HG03575 (cell line): ENCODE results near the gene LRP8.

Source experiments
- ATAC-seq: cut with Tn5 transposase; IDR thresholded peaks from one replicate; pipeline ENCODE4 v1.9.1; 2021; ENCODE audit not compliant: unreplicated experiment, insufficient number of reproducible peaks, low FRiP score; ENCODE audit errors: extremely low read depth

The LRP8 gene

DNA sequence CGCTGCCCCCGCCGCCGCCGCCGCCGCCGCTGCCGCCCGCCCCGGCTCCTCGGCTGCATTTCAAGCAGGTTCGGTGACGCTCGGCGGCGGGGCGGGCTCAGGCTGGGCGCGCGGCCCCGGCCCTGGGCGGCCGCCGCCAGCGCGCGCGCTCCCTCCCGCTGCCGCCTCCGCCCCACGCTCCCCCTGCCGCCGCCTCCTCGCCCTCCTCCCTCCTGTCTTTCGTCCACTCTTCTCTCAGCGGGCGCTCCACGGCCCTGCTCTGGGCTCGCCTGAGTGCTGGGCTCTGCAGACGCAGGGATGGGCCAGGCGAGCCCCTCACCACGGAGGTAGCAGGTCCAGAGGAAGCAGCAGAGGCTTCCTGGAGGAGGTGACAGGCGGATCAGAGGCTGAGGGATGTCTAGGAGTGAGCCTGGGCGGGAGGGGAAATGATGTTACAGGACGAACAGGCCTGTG is at the start of gene LRP8:
LRP8 (minus strand) TSS at position 62 of the 453 bp plus-strand sequence. CDS start 158 bp downstream, outside the sequence.
- ATAC-seq, result no peak

DNA sequence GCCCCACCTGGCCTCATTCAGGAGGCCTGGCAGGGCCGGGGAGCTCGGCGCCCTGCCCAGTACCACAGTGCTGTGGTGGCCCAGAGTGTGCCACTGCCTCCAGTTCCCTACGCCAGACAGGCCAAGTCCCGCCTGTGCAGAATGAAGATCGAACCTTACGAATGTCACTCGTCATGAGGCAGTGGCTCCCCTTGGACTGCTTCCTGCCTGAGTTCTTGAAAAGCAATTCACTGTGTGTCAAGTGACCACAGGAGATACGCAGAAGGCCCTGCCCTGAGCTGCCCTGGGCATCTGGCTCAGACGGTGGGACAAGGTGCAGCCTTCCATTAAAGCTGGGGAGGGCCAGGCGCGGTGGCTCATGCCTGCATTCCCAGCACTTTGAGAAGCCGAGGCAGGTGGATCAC is 49.6 kb upstream of the LRP8 start:
- no peak for ATAC-seq

GRCh38 chr1:53376742-53377437 is 49.0 kb upstream of the LRP8 start:
- ATAC-seq, result no peak

- no peak for ATAC-seq
These were observed 48.2 kb upstream of the LRP8 start for GRCh38 chr1:53376041-53376461.

- ATAC-seq, result no peak
These were observed 47.6 kb upstream of the LRP8 start for GRCh38 chr1:53375440-53375839.

DNA sequence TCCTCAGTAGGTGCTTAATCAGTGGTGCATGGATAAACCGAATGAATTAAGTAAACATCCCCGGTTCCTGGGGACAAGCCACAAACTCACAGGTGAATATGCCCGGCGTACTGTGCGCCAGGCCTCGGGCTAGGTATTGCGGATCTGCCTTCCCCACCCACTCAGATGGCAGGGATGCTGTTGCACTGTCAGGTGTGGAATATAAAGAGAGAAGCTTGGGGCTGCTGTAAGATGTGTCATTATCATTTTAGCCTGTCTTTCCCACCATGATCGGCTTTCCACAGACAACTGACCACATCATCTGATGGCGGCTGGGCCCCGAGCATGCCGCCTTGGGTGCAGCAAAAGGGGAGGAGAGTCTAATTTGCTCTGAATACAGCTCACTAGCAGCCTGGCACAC is 45.4 kb upstream of the LRP8 start:
- ATAC-seq, result no peak

GRCh38 chr1:53372501-53372951 is 44.7 kb upstream of the LRP8 start:
- ATAC-seq, result no peak

DNA sequence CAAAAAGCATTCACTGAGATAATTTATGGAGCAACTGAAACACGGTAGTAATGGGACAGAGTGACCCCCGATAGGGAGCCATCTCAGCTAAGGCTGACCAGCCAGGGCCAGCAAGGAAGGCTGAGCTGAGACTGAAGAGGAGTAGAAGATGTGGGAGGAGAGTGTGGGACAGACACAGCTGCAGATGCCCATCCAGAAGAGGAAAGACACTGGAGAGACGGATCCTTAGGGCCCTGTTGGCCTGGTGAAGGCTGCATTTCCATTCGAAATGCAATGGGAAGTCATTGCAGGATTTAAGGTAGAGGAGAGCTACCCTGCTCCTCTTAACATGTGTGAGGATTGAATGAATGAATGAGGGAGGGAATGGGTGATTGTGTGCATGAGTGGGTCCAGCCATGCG is 44.0 kb upstream of the LRP8 start:
- ATAC-seq, result no peak

DNA sequence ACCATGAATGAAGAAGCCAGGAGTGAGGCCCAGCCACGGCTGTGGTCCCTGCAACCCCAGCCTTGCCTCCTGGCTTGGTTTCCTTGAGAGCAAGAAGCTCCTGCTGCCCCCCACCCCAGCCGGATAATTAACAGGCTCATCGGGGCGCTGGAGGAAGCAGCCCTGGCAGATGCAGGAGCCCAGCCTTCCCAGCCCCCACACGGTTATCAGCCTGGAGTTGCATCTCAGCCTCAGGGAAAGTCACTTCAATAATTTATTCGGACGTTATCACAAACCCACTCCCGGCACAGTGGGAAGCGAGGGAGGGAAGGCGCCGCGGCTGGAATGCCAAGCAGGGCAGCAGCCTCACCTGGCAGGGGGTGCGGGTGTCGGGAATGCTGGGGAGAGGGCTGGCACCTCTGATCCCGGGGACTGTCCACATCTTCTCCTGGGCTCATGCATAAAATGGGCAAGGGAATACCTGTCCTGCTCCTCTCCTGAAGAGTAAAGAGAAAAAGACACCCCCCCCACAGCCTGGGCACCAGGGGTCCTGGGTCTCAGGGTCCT is 43.3 kb upstream of the LRP8 start:
- no peak for ATAC-seq

DNA sequence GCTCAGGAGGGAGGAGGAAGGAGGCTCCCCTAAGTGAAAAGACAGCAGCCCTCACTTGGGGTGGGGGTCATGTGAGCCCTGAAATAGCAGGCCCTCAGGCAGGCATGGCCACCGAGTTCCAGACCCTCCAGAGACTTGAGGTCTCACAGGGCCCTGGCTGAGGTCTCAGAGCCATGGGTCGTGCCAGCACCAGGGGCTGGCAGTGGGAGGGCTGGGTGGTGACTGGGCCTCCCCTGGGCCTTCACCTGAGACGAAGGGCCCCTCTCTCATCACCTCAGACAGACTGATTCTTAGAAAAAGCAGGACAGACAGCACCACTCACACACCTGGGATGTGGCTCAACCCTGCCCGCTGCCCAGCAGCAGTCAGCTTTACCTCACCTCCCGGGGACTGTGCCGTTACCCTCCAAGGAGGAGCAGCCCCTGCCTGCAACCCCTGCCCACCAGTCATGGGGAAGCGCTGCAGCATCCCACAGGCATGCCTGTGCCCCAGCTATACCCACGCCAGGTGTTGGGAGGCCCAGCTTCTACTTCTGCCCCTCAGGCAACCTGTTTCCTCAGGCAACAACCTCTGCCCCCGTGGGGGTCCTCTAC is 42.6 kb upstream of the LRP8 start:
- ATAC-seq, result no peak

DNA sequence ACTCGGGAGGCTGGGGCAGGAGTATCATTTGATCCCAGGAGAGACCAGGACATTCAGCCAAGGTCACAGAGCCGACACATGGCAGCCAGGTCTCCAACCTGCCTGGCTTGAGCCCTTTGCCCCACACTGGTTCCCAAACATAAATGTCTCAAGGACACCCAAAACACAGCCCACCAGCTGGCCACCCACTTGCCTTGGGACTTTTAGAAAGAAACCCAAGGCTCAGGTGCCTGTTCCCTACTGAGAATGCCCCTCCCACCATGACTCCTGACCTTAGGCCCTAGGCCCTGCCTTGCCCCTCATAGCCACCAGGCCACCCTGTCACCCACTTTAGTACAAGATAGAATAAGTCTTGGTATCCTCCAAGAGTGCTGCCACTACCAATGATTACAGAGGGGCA is 41.9 kb upstream of the LRP8 start:
- no peak for ATAC-seq

DNA sequence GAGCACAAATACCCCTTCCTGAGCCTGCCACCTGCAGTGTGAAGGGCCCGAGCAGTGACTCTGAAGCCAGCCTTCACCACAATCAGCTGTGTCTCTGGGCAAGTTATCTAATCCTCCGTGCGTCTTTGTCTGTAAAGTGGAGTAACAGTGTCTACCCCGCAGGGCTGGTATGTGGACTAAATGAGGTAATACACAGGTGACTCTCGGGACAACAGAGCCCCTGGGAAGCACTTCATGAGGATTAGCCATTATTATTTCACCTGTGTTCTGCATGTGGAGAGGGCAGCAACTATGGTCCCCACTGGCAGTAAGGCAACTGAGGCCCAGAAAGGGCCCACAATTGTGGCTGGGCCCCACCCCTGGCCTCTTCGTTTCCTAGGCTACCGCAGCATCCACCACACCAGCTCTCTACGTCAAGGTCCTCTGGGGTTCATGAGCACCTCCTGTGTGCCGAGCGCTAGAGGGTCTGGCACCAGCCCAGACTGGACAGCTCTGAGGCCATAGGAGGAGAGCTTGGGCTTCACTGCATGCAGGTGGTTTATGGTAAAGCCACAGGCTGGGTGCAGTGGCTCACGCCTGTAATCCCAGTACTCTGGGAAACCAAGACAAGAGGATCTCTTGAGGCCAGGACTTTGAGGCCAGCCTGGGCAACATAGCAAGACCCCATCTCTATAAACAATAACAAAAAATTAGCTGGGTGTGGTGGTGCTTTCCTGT is 41.3 kb upstream of the LRP8 start:
- no peak for ATAC-seq

- ATAC-seq, result no peak
These were observed 40.6 kb upstream of the LRP8 start for GRCh38 chr1:53368314-53369033.

DNA sequence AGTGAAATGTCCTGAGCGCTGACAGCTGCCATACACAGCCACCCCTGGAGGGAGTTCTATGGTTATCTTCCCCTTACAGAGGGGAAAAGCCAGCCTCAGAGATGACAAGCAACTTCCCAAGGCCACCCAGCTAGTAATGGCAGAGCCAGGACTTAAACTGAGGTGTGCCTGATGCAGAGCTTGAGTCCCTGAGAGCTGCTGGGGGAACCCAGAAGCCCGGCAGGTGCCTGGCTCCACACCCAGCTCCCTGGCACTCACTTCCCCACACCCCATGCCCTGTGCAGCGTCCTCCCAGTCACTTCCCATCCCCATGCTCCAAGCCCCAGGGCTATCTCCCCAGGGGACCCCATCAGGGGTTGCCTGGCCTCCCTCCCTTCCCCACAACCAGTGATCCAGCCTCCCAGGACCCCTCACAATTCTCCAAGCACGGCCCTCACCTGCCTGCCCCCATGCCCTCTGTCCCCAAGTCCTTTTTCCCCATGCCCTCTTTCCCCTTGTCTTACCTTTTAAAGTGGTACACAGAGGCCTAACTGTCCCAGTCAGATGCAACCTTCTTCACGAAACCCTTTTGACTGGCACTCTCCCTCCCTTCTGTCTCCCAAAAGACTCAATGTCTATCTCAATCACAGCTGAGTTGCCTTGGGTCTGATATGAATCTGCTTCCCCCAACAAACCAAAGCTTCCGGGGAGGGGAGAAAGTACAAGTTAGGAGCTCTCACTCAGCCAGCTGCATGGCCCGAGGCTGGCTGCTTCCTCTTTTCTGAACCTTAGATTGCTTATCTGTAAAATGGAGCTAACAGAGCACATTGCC is 39.8 kb upstream of the LRP8 start:
- no peak for ATAC-seq

- no peak for ATAC-seq
These were observed 39.1 kb upstream of the LRP8 start for GRCh38 chr1:53366901-53367502.

GRCh38 chr1:53365437-53366063 is 37.7 kb upstream of the LRP8 start:
- no peak for ATAC-seq

DNA sequence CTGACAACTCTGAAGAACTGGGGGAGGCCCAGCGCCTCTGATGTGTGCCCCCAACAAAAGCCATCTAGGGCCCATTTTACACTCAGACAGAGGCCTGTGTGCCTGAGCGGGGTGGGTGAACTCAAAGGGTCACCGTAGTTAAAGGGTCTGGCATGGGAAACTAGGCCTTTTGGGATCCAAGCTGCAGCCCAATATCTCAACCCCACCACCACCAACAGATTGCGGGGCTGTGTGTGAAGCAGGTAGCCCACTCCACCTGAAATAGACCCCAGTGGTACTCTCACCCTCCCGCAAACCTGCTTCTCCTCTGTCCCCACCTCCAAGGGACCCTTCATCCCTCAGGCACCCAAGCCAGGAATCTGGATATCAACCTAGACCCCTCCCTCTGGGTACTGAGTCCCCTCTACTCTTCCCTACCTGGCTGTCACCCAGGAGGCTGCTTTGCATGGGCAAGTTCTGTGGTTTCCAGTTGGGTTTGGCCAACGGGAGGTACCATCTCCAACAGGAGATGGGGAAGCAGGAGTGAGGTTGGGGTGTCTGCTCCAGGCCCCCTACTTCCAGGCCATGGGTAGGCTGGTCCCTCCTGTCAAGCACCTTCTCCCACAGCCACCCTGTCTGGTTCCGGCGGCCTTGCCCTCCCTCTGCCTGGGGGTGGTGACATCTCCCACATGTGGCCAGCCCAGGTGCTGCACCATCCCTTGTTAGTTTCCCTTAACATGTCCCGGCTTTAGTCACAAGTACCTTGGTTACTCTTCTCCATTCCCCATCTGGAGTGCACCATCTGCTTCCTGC is 35.2 kb upstream of the LRP8 start:
- ATAC-seq, result no peak
